Measurements from ENCODE around the gene OR4P4. TPM values are rescaled to one million over a fixed set of nuclear protein-coding genes. Genes with fewer than 3 reads are reported as not detected.

The OR4P4 gene
- total RNA-seq: not detected

- no peak for DNase-seq
These were observed at the start of gene OR4P4 for GRCh38 chr11:55634813-55635212. OR4P4 (plus strand) TSS chr11:55635113.

- DNase-seq: no peak
These were observed 27.4 kb upstream of the OR4P4 start, which contains the start of gene OR4C11 for GRCh38 chr11:55607545-55607944. OR4C11 (minus strand) TSS chr11:55607645; CDS start chr11:55604373, 3,272 bp downstream.

- no peak for DNase-seq
These were observed 10.4 kb upstream of the OR4P4 start for GRCh38 chr11:55624531-55624930.

GRCh38 chr11:55648027-55648426 lies 13.1 kb downstream of the OR4P4 start, which contains the start of gene OR4S2:
OR4S2 (plus strand) TSS chr11:55648327; CDS start chr11:55650904, 2,577 bp downstream.
- DNase-seq: no peak

GRCh38 chr11:55652560-55652959 lies 17.6 kb downstream of the OR4P4 start:
- DNase-seq: no peak

GRCh38 chr11:55655096-55655495 lies 20.2 kb downstream of the OR4P4 start:
- no peak for DNase-seq

GRCh38 chr11:55658031-55658573 lies 23.2 kb downstream of the OR4P4 start:
- no peak for DNase-seq

GRCh38 chr11:55658608-55659007 lies 23.7 kb downstream of the OR4P4 start:
- no peak for DNase-seq

- no peak for DNase-seq
These were observed 27.0 kb downstream of the OR4P4 start, which contains the start of gene OR4C6 for GRCh38 chr11:55661901-55662300. OR4C6 (plus strand) TSS chr11:55662201; CDS start chr11:55665167, 2,966 bp downstream.

- DNase-seq: no peak
These were observed 34.5 kb downstream of the OR4P4 start for GRCh38 chr11:55669376-55669775.

- DNase-seq: no peak
These were observed 38.9 kb downstream of the OR4P4 start for GRCh38 chr11:55673860-55674259.

Other genes with a start within 250 kb of the OR4P4 start
- gene OR4C15, start 80.6 kb upstream of the OR4P4 start, total RNA-seq: not detected
- not detected for gene OR4C16, start 63.0 kb upstream of the OR4P4 start, total RNA-seq
- gene OR4C11, start 27.5 kb upstream of the OR4P4 start, total RNA-seq: not detected
- not detected for gene OR4S2, start 13.2 kb downstream of the OR4P4 start, total RNA-seq
- gene OR4C6, start 27.1 kb downstream of the OR4P4 start, total RNA-seq: not detected
- not detected for gene OR5D13, start 138.3 kb downstream of the OR4P4 start, total RNA-seq
- not detected for gene OR5D14, start 160.4 kb downstream of the OR4P4 start, total RNA-seq
- not detected for gene OR5L1, start 176.3 kb downstream of the OR4P4 start, total RNA-seq
- gene OR5D18, start 184.5 kb downstream of the OR4P4 start, total RNA-seq: not detected
- not detected for gene OR5L2, start 192.1 kb downstream of the OR4P4 start, total RNA-seq
- gene OR5D16, start 203.6 kb downstream of the OR4P4 start, total RNA-seq: not detected
- not detected for gene TRIM51, start 248.2 kb downstream of the OR4P4 start, total RNA-seq